GM20431 (cell line): ENCODE data around the gene BPIFA2.
"Not testable (repeated sequence)": the region's sequence is repeated elsewhere in the genome, so short reads cannot be mapped to it uniquely, and the experiment has no call there.

ENCODE experiments used
- in situ Hi-C: fragments of 300-500 bp; cut with MseI, MboI; formaldehyde crosslinking; loops from one replicate; pipeline ENCODE4 v1.15.0; 2020; ENCODE audit warnings: low sequenced_read_pairs; ENCODE audit not compliant: unreplicated experiment

BPIFA2 gene

DNA sequence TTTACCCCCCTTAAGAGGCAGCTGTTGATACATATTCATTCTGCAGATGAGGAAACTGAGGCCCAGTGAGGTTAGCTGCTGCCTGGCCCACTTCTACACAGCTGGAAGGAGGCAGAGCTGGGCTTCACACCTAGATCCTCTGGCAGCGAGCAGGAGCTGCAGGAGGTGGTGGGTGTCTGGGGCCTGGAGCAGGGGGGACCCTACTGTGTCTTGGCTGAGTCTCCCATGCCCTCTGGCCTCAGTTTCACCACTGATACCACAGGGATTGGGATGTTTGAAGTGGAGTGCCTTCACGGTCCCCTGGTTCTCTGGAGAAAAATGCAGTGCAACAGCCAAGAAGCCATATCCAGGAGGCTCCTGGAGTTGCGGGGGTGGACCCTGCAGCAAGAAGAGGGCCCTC lies 8.2 kb upstream of the BPIFA2 start:
- in situ Hi-C loops = no loop called here

GRCh38 chr20:33160681-33161080 lies 7.3 kb upstream of the BPIFA2 start:
- in situ Hi-C loops = no loop called here

- in situ Hi-C loops = no loop called here
Measured at GRCh38 chr20:33162313-33162712, 5.6 kb upstream of the BPIFA2 start.

- in situ Hi-C loops = no loop called here
Measured at GRCh38 chr20:33162753-33163152, 5.2 kb upstream of the BPIFA2 start.

GRCh38 chr20:33163856-33164762 lies 3.9 kb upstream of the BPIFA2 start:
- in situ Hi-C loops = no loop called here

GRCh38 chr20:33164763-33165095 lies 3.2 kb upstream of the BPIFA2 start:
- in situ Hi-C loops = no loop called here

DNA sequence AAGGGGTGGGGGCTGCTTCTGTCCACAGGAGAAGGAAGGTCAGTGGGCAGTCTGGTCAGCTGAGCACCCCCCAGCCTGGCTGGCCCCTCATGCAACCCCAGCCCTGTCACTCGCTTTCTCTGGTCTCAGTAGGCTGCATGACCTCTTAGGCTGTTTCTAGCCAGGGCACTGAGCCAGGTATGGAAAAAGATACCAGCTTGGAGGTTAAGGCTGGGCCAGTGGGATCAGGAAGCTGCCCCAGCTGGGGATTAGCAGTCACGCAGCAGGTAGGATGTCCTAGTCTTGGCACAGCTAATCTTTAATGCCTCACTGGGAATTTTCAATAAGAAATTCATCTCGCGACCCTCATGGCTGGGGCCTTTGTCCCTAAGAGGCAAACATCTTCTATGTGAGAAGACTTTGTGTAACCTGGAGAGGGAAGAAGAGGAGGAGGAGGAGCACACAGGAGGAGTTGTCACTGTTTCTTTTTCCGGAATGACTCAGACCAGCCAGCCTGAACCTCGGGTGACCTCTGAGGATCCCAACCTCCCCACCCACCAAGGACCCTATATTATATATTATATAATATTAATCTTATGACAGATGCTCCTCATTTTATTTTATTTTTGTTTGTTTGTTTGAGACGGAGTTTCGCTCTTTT lies 2.4 kb upstream of the BPIFA2 start:
- in situ Hi-C loops = no loop called here

DNA sequence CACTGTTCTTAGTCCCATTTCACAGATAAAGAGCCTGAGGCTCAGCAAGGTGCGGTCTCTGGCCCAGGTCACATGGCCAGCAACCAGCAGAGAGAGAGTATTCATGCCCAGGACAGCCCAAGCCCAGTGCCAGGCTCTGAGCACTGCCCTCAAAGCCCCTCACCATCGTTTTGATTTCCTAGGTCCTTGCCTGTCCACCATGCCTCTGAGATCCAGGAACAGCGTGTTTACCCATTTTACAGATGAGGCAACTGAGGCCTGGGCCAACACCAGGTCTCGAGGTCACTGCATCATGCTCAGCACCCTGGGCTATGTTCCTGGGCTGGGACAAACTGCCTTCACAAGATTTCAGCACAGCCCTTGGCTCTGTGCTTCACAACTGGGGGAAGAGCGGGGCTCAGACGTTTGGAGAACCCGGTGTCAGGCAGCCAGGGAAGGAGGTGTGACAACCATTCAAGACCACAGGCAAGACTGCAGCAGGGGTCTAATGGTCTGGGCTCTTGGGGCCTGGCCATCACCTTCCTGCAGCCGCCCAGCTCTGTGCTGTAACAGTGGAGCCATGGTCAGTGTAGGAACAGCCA lies 1.3 kb upstream of the BPIFA2 start:
- in situ Hi-C loops = no loop called here

DNA sequence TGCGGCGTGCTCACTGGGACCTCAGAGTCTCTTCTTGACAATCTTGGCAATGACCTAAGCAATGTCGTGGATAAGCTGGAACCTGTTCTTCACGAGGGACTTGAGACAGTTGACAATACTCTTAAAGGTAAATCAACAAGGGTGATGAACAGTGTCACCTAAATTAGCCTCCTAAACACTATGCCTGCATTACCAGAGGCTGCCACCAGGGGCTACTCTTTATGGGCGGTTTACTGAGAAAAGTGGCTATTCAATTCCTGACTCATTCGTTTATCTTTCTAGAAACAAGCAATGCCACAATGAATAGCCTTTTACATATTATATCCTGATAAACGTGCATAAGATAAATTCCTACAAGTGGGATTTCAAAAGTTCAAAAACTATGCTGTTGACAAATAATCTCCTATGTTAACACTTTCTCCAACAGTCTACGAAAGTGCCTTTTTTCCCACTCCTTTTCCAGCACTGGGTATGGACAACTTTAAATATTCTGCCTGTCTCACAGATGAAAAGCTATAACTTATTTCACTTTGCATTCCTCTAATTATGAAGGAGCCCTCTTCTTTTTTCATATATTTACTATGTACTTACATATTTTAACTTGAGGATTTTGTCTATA lies 1.3 kb downstream of the BPIFA2 start:
- in situ Hi-C loops = no loop called here

- in situ Hi-C loops = no loop called here
Measured at GRCh38 chr20:33172781-33173180, 4.8 kb downstream of the BPIFA2 start.

- in situ Hi-C loops = no loop called here
Measured at GRCh38 chr20:33175123-33175522, 7.2 kb downstream of the BPIFA2 start.

- in situ Hi-C loops = no loop called here
Measured at GRCh38 chr20:33176101-33176500, 8.1 kb downstream of the BPIFA2 start.

DNA sequence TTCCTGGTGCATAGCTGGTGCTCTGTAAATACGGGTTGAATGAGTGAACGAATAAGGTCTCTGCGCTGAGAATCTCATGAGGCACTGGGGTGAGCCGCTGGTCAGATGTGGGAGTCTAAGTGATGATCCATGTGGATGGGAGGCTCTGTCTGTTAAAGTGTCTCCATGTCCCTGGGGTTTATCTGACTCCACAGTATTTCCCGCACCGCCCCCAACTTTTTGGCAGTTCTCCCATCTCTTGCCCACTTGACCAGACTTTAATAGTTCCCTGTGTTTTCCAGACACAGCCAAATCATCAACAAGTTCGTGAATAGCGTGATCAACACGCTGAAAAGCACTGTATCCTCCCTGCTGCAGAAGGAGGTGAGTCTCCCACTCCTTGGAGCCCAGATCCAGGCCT lies 9.9 kb downstream of the BPIFA2 start:
- in situ Hi-C loops = no loop called here

DNA sequence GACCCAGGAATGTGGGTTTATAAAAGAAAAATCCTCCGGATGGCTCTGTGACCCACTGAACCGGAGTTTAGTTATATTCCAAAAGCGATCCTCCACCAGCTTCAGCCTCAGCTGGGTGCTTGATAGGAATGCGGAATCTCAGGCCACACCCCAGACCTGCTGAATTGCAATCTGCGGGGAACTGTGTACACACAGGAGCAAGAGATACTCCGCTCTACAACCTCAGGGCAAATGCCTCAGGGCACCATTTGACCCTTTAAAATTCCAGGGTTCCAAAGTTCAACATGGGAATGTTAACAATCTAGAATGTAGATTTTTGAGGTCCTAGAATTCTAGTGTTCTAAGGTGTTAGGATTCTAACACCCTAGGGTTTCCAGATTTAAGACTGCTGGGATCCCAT lies 10.8 kb downstream of the BPIFA2 start:
- in situ Hi-C loops = no loop called here

DNA sequence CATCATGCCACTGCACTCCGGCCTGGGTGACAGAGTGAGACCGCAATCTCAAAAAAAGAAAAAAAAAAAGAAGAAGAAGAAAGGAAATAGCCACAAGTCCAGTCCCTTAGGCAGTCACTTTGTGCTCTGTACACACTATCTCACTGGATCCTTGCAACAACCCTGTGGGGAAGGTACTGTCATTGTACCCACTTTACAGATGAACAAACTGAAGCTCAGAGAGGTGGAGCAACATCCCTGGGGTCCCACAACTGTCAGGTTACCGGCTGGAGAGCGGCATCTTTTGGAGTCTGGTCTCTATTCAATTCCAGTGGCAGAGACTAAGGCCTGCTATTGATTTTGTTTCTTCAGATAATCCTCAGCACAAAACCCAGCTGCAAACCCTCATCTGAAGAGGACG lies 12.2 kb downstream of the BPIFA2 start:
- in situ Hi-C loops = no loop called here

DNA sequence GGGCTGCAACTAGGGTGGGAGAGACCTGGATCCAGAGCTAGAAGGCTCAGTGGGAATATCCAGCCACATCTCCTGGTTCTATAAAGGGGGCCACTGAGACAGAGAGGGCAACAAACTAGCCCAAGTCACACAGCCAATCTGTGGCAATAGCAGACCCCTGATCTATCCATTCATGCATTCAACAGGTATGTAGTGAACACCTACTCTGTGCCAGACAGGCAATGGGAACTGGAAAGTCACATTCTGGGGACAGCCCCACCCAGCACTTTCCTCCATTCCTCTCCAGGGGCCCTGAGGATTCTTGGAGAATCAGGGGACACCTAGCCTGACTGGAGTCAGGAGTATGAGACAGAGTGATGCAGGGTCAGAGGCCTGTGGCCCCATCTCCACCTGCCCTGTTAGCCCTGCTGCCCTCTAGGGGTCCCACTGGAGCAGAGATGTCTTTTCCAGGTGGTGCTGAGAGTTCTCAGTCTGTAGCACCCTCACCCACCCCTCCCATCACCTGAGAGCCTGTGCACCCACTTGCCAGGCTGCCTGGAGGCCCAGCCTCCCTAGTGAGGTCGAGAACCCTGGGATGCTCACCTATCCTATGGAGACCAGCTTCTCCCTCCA lies 13.6 kb downstream of the BPIFA2 start:
- in situ Hi-C loops = no loop called here

DNA sequence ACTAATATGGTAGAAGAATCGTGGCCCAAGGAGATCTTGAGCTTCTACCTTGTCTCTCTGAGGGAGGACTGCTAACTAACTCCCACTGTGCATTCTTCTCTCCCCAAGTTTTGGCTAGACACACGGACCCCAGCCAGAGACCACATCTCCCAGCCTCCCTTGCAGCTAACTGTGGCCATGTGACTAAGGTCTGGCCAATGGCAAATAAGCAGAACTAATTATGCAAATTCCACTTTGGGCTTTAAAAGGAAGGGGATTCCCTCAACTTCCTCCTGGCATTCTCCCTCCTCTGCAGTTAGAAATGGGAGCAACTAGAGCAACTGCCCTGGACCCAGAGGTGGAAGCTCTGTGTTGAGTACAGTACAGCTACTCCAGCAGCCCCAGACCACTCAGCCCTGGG lies 15.4 kb downstream of the BPIFA2 start:
- in situ Hi-C loops = no loop called here

GRCh38 chr20:33185031-33185590 lies 17.2 kb downstream of the BPIFA2 start:
- in situ Hi-C loops = not testable (repeated sequence)

GRCh38 chr20:33187491-33187890 lies 19.5 kb downstream of the BPIFA2 start:
- in situ Hi-C loops = no loop called here

- in situ Hi-C loops = no loop called here
Measured at GRCh38 chr20:33188421-33188820, 20.5 kb downstream of the BPIFA2 start.
